Spinal cord (tissue), 10 donors: ENCODE data around the gene RDH12. TPM values are rescaled to one million over a fixed set of nuclear protein-coding genes. Genes with fewer than 3 reads are reported as not detected.
"Not testable (repeated sequence)": the region's sequence is repeated elsewhere in the genome, so short reads cannot be mapped to it uniquely, and the experiment has no call there.

Experiments
- DNase-seq, 6 donors: peaks; one replicate each; pipeline versions ENCODE4 v3.0.0 to v3.0.0-alpha.2; 2013 to 2015; ENCODE audit warnings: low spot score in 6 of 6, low read depth in 4 of 6
- H3K27ac ChIP-seq: one replicate; pipeline ENCODE4 v1.5.1; 2013; ENCODE audit warnings: low read depth, low read length, control low read depth
- H3K27me3 ChIP-seq: one replicate; pipeline ENCODE4 v1.6.1; 2013; ENCODE audit warnings: low read length; ENCODE audit not compliant: control insufficient read depth, insufficient read depth
- H3K36me3 ChIP-seq: one replicate; pipeline ENCODE4 v1.6.1; 2013; ENCODE audit warnings: low read length; ENCODE audit not compliant: control insufficient read depth, insufficient read depth
- H3K4me1 ChIP-seq: one replicate; pipeline ENCODE4 v1.6.1; 2013; ENCODE audit warnings: low read length; ENCODE audit not compliant: control insufficient read depth, insufficient read depth
- H3K4me3 ChIP-seq: one replicate; pipeline ENCODE4 v1.5.1; 2013; ENCODE audit warnings: low read depth, low read length, control low read depth
- H3K9me3 ChIP-seq: one replicate; pipeline ENCODE4 v1.6.1; 2013; ENCODE audit warnings: low read length; ENCODE audit not compliant: control insufficient read depth, insufficient read depth
- WGBS: methylation state at CpG from one replicate; pipeline ENCODE4 v1.1.5; 2013; ENCODE audit warnings: missing lambda C conversion rate; ENCODE audit not compliant: insufficient coverage; 5-methylcytosine and 5-hydroxymethylcytosine counted together
- polyA plus RNA-seq, 2 donors: library from polyadenylated mRNA; unstranded; fragments of 120-200 nt; gene quantifications; one replicate each; pipeline ENCODE4 v1.2.1, GENCODE V29; 2013; ENCODE audit not compliant: insufficient read length in 2 of 2
- total RNA-seq, 2 donors: library from RNA; depleted of rRNA in 1 of 2; stranded (reverse); fragments of 120-200 nt in 1 of 2; fragments of >200 nt in 1 of 2; gene quantifications; one replicate each; pipeline versions ENCODE4 v1.2.3 to v1.2.4, GENCODE V29; 2013 to 2014
- donor health status: healthy.

RDH12 gene
- total and polyA plus RNA-seq, 4 donors, result 0.28 to 2.0 (median 1.2) TPM

DNA sequence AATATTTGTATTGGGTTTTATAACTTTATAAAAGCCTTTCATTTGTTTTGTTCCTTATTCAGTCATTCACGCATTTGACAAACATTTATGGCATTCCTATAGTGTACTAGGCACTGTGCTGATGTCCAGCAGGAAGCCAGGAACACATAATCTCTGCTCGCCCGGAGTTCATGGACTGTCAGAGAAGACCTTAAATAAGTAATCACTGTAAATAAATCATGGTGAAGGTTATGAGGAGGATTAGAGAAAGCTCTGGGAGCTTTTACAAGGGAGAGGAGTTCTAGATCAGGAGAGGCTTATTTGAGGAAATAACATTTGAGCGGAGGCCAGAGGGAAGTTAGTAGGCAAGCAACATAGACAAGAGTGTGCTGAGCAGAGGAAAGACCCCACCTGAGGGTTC, 4.7 kb upstream of the RDH12 start:
- 64% methylated on average over 3 of the region's 4 CpGs for WGBS
- Histone ChIP-seq H3K36me3 (peaks cover 4% of the 10 kb centered on the region), H3K27ac (no peak overlapping the region), H3K4me1 (peaks cover 4% of the 10 kb centered on the region), H3K4me3 (no peak overlapping the region), H3K9me3 (no peaks in the 10 kb centered on the region), H3K27me3 (no peaks in the 10 kb centered on the region)
- DNase-seq, result no peak

- DNase-seq, result no peak
These were observed 3.5 kb upstream of the RDH12 start for GRCh38 chr14:67698179-67698578.

DNA sequence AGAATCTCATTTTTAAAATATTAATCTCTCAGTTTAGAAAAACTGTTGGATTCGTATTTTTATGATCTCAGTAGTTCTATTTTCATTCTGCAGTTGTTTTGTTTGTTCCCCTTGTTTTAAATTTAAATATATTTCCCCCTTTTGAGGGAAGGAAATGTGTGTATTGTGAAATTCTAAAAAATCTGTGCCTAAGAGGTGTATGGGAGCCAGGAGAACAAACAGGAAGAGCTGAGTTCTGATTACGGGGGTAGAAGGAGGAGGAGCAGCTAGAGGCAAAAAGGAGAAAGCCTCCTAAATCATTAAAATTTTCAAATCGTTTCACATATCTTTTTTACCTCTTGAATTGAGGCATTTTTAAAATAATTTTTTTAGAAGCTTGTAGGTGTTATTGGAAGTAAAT, 2.3 kb downstream of the RDH12 start:
- Histone ChIP-seq H3K9me3 (peaks cover 2% of the 10 kb centered on the region), H3K27ac (no peak overlapping the region)

More at GRCh38 chr14:67698179-67698578, 3.5 kb upstream of the RDH12 start:
- no peaks in the 10 kb centered on the region for H3K27me3 ChIP-seq
- H3K4me3 ChIP-seq, result no peak overlapping the region
- WGBS, result no CpG with 5 or more reads among the region's 1 CpG
- H3K27ac ChIP-seq, result no peak overlapping the region
- peaks cover 4% of the 10 kb centered on the region for H3K4me1 ChIP-seq
- no peaks in the 10 kb centered on the region for H3K9me3 ChIP-seq
- no peaks in the 10 kb centered on the region for H3K36me3 ChIP-seq

DNA sequence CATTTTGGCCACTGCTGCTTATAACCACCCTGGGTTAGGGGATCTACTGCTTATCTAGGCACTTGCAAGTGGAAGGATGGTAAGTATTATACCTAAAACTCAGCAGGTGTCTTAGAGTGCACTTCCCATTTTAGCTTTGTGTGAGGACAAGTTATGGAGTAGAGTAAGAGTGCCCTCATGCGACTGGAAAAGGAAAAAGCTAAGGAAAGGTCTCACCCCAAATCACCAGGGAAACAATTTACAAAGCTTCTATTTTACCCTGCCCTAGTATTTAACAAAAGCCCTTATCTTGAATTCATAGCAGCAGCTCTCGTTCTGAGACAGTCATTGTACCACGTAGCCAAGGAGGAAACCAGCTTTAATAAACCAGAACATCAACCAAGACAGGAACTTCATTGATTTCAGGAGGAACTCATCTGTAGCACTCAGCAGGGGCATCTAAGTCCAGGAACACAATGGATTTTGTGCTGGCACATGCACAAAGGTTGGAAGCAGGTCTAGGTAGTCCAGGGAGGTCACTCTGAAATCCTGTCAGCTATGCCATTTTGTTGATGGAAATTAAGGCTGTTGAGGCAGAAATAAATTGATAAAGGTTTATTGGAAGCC, 2.9 kb downstream of the RDH12 start:
- H3K4me3 ChIP-seq, result no peak overlapping the region
- no peaks in the 10 kb centered on the region for H3K4me1 ChIP-seq
- no peak overlapping the region for H3K27ac ChIP-seq
- peak; percentile 33 to 89 (median 54) for DNase-seq
- no peaks in the 10 kb centered on the region for H3K36me3 ChIP-seq
- H3K9me3 ChIP-seq, result peaks cover 2% of the 10 kb centered on the region
- no peaks in the 10 kb centered on the region for H3K27me3 ChIP-seq
- WGBS, result 0% methylated on average over 2 of the region's 3 CpGs

More for the DNA sequence above, 2.3 kb downstream of the RDH12 start:
- Histone ChIP-seq H3K4me3 (no peak overlapping the region), H3K4me1 (no peaks in the 10 kb centered on the region), H3K27me3 (no peaks in the 10 kb centered on the region), H3K36me3 (no peaks in the 10 kb centered on the region)
- DNase-seq, result no peak
- no CpG with 5 or more reads among the region's 3 CpGs for WGBS

GRCh38 chr14:67705211-67705610, 3.5 kb downstream of the RDH12 start:
- Histone ChIP-seq H3K27ac (no peak overlapping the region), H3K4me3 (no peak overlapping the region), H3K9me3 (peaks cover 4% of the 10 kb centered on the region), H3K36me3 (no peaks in the 10 kb centered on the region), H3K27me3 (no peaks in the 10 kb centered on the region), H3K4me1 (no peaks in the 10 kb centered on the region)
- DNase-seq, result no peak
- 92% methylated on average over 3 of the region's 3 CpGs for WGBS

GRCh38 chr14:67709346-67709745, 7.7 kb downstream of the RDH12 start:
- not testable (repeated sequence) for H3K4me3 ChIP-seq, DNase-seq, H3K27ac ChIP-seq, H3K9me3 ChIP-seq, H3K4me1 ChIP-seq, H3K36me3 ChIP-seq, H3K27me3 ChIP-seq

GRCh38 chr14:67709796-67710195, 8.1 kb downstream of the RDH12 start:
- H3K9me3 ChIP-seq, H3K4me3 ChIP-seq, DNase-seq, H3K4me1 ChIP-seq, H3K27ac ChIP-seq, H3K36me3 ChIP-seq, H3K27me3 ChIP-seq: not testable (repeated sequence)
- WGBS, result no CpG with 5 or more reads among the region's 1 CpG

- H3K27ac ChIP-seq, result no peak overlapping the region
- no peaks in the 10 kb centered on the region for H3K4me1 ChIP-seq
- H3K27me3 ChIP-seq, result no peaks in the 10 kb centered on the region
- no peaks in the 10 kb centered on the region for H3K36me3 ChIP-seq
- no peak for DNase-seq
- peaks cover 4% of the 10 kb centered on the region for H3K9me3 ChIP-seq
- no peak overlapping the region for H3K4me3 ChIP-seq
- no CpG with 5 or more reads among the region's 2 CpGs for WGBS
These were observed 8.5 kb downstream of the RDH12 start for GRCh38 chr14:67710209-67710608.

- DNase-seq, result no peak
- Histone ChIP-seq H3K27me3 (no peaks in the 10 kb centered on the region), H3K9me3 (no peaks in the 10 kb centered on the region), H3K4me3 (no peak overlapping the region), H3K4me1 (no peaks in the 10 kb centered on the region), H3K27ac (no peak overlapping the region), H3K36me3 (no peaks in the 10 kb centered on the region)
- WGBS, result no CpG with 5 or more reads among the region's 1 CpG
These were observed 15.4 kb downstream of the RDH12 start for GRCh38 chr14:67717048-67717447.

DNA sequence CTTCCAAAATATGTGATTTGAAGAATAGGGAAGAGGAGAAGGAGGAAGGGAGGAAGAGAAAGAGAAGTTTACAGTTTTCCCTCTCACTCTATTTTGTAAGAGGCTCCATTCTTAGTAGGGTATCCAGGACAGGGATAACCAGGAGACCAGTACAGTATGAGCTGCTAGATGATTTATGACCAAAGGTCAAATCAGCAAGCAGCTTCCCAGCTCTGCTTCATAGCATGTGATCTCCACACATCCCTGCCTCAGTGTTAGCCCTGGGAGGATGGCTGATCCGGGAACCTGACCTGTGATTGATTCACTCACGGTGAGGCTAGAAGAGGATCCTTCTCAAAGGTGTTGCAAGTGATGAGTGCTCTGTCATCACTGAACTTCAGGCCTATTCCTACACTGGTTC, 16.6 kb downstream of the RDH12 start:
- Histone ChIP-seq H3K27me3 (no peaks in the 10 kb centered on the region), H3K4me1 (peaks cover 6% of the 10 kb centered on the region), H3K36me3 (no peaks in the 10 kb centered on the region), H3K27ac (no peak overlapping the region), H3K9me3 (no peaks in the 10 kb centered on the region), H3K4me3 (no peak overlapping the region)
- WGBS, result 83% methylated on average over 1 of the region's 2 CpGs
- DNase-seq, result no peak
